CD4-positive, alpha-beta T cell treated with Interleukin-2 at 100 ng/mL for 4 hours (primary cell): Measurements from ENCODE around the gene FGFRL1.

Experiments used
- DNase-seq: peaks from one replicate; pipeline ENCODE4 v3.0.0-alpha.2; 2020; ENCODE audit warnings: low spot score

The FGFRL1 gene

DNA sequence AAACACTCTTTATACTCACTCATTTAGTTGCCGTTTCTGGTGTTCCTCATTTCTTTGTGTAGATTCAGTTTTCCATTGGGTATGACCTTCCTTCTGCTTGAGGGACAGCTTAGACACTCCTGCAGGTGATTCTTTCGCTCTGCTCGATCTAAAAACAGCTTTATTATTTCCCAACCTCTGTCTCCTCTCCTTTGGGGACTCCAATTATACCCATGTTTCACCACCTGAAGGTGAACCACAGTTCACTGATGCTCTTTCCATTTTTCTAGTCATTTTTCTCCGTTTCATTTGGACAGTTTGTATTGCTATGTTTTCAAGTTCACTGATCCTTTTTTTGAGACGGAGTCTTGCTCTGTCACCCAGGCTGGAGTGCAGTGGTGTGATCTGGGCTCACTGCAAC, 4.6 kb upstream of the FGFRL1 start:
- DNase-seq: no peak

DNA sequence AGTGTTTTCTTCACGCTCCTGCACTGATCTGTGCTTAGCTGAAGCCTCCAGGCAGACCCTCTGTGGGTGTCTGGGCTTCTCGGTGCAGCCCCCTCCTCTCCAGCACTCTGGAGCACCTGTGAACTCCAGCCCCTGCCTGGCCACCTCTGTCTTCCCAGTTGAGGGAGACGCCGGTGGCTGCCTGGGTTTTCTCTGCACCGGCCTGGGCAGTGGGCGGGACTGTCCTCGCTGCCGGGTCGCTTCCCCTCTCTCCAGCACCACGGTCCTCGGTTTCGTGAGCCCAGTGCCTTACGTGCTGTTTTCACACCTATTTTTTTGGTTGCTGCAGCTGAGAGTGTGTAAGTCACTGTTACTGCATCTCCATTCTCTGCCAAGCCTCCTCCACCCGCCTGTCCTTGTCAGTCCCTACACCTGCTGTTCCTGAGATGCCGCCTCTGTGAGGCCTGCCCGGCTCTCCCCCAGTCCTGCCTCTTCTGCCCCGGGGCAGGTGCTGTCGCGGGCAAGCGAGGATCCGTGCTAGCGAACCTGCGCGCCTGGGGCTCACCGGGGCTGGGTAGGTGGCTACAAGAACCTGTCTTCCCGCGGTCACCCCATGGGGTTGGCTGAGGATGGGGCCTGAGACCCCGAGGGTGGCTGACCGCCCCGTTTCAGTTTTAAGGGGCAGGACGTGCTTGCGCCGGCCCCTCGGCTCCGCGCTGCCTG, 2.4 kb upstream of the FGFRL1 start:
- peak; percentile 18 for DNase-seq

DNA sequence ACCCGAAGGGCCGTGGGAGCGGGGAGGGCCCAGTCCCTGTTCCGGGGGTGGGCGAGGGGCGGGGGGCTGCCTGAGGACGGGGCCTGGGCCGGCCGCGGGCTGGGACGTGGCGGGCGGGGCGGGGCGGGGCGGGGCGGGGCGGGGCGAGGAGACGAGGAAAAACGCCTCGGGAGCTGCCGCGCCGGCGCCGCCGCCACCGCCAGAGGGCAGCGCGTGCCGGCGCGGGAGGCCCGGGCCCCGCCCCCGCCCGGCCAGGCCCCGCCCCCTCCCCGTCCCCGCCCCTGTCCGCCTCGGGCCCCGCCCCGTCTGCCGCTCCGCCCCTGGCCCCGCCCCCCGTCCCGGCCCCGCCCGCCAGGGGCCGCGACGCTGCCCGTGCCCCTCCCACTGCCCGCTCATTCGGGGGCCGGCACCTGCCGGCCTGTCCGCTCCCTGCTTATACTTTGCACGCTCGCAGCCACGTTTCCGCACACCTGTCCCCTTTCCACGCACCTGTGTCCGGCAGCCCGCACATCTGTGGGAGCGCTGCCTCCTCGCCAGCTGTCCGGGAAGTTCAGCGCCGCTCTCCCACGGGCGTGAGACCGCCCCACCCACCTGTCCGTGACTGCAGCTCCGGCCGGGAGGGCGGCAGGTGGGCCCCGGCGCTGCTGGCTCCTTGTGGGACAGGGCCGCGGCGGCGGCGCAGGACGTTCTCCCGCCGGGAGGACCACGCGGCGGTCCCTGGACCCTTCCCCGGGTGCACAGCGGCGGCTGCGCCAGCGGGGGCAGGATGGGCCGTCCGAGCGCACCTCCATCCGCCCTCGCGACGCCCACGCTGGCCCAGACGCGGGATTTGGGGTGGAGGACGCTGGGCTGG, 1.7 kb upstream of the FGFRL1 start:
- DNase-seq: peak; percentile 66

DNA sequence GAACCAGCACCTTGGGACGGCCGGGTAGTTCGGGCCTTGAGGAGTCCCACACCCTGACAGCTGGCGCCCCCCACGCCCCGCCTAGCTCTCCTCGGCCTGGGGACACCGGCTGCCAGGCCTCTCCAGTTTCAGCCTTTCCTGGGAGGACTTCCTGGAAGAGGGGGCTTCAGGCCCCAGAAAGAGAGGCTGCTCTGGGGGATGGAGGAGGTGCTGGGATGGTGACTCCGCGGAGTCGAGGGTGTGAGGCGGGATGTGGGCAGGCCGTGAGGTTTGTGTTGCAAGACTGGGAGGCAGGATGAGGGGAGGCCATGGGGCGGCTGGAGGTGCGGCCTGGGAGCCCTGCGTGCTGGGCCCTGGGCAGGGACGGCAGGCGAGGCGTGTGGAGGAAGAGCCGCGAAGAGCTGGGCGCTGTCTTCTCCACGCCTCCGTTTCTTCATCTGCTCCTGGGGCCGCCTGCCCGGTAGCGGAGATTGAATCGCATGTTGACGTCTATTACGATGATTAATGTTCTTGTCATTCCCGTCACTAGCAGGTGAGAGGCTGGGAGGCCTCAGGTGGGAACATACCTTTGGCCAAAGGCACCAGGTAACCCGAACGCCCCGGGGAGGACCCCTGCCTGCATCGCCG, 918 bp upstream of the FGFRL1 start:
- DNase-seq: peak; percentile 51

DNA sequence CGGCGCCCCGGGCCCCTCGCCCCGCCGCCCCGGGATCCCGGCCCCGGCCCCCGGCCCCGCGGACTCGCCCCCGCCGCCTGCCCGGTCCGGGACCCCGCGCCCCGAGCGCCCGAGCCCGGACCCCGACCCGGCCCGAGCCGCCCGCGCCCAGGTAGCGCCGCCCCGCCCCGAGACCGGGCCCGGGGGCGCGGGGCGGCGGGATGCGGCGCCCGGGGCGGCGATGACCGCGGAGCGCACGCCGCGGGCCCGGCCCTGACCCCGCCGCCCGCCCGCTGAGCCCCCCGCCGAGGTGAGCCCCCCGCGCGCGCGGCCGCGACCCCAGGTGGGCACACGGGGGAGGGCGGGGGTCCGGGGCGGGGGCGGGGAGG, 224 bp downstream of the FGFRL1 start:
- no peak for DNase-seq

DNA sequence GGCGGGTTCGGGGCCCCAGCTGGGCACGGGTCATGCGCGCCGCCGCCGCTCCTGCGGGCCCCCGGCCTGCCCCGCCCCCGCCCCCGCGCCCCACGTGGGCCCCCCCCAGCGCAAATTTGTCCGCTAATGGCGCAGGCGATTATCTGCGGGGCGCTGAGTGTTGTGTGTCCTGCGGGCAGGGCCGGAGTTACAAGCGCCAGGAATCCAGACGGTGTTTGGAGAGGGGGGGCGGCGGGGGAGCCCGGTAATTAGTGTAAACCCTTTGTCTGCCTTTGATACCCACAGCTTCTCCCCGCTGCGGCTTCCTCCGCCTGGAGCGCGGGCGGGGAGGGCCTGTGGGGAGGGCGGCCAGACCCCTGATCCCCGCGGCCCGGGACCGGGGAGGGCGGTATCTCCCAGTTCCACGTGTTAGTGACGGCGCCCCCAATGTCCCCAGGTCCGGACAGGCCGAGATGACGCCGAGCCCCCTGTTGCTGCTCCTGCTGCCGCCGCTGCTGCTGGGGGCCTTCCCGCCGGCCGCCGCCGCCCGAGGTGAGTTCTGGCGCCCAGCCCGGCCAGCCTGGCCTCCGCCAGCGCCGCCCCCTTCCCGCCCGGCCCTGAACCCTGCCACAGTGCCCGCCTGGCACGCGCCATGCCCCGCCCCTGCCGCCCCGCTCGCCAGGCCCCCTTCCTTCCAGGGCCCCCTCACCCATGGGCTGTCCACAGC, 761 bp downstream of the FGFRL1 start:
- peak; percentile 8 for DNase-seq

DNA sequence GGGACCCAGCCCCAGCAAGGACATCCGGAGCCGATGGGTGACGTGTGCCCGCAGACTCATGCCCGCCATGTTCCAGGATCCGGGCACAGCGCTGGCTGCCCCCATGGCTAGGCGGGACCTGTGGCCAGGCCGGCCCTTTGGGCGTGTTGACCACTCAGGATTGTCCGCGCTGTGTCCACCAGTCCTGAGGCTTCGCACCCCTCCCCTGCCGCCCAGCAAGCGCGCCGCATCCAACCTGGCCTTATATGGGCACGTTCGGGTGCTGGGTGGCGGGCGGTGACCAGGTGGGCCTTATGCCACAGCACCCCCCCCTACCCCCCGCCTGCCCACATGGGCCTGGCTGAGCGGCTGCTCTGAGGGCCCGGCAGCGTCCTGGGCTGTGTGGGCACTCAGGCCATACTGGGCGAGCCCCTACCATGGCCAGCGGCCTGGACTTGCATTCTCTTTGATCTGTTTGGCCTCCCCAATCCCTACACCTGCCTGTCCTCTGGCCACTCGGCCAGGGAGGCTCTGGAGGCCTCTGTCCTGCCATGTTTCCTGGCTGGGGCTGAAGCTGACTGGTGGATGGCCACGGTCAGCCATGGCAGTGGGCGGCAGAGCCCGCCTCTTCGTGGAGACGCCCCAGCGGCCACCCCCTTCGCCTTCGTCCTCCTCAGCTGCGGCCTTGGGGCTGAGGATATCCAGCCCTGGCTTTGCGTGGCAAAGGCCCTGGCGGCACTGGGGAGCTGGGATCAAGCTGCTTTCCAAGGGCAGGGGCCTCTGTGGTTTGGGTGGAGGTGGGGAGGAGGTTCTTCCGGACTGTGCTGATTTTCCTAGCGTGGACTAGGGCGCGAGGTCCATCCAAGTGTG, 2.0 kb downstream of the FGFRL1 start:
- no peak for DNase-seq

DNA sequence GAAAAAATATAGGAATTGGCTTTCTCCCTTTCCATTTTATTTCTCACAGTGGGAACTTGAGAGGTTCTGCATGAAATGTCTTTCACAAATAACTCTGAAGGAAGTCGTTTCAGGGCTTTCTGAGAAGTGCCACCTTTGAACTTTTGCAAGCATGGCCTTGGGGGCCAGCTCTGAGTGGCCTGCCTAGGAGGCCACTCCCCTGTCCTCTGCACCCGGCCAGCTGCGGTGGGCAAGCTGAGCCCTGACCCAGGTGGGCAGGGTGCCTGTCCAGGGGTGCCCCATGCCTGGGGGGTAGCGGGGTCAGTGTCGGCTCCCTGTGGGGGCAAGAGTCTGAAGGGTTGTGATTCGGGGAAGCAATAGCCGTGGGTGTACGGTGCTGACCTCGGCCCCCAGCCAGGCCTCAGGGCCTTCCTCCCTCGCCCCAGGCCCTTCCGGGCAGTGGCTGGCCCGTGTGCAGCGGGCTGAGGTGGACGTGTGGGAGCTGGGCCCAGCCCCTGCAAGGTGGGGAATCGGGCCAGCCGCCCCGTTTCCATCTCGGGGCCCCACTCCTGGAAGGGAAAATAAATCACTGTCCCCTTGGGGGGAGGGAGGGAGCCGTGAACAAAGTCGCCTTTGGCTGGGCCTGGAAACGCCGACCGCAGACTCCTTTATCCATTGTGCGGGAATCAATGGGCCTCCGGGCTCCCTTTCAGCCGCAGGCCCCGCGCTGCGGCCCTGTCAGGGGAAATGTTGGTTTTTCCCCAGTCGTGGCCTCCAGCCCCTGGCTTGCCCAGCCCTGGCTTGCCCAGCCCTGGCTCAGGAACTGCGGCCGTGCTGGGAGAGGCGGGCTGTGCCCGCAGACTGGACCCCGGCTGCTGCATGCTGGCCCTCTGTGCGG, 3.1 kb downstream of the FGFRL1 start:
- no peak for DNase-seq

DNA sequence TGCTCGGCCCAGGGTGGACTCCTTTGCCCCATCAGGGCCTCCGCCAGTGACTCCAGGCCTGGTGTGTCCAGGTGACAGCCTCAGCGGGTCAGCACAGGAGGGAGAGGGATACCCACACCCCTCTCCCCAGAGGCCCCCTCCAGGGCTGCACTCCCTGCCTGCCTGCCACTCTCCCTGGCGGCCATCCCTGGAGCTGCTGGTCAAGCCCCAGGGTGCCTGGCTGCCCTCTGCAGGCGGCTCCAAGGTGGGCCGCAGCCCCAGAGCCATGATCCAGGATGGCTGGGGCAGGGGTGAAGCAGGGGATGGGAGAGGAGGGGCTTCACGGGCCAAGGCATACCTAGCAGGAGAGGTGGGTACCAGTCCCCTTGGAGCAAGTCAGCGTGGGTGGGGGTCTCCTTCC, 3.8 kb downstream of the FGFRL1 start:
- DNase-seq: no peak

DNA sequence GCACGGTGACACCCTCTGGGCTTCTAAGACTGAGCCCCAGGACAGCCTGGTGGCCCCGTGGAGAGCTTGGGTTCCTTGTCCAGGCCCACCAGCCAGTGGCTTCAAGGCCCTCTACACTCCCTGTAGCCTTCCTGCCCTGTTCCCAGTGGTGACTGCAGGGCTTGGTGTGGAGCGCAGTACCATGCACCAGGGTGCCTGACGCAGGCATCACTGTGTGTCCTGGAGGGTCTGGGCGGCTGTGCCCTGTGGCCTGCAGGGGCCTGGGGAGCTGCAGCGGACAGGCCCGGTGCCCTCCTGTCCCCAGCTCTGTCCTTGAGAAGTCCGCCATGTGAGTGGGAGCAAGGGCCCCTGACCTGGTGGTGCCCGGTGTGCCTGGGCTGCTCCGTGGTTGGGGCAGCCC, 4.3 kb downstream of the FGFRL1 start:
- no peak for DNase-seq

DNA sequence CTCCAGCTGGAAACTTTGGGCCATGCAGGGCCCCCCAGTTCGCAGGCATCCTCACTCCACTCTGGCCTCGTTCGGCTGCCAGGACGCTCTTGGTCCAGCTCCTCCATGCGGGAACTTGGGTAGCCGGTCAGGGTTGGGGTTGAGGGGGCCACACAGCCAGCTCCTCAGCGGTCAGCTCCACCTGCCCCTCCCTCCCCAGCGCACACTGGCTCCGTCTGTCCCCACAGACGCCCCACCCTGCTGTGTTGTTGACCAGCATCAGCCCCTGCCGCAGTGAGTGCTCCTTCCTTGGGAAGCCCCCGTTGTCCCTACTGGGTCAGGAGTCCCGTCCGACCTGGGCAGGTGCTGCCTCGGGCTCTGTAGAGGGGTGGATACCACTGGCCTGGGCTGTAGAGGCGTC, 5.8 kb downstream of the FGFRL1 start:
- no peak for DNase-seq

DNA sequence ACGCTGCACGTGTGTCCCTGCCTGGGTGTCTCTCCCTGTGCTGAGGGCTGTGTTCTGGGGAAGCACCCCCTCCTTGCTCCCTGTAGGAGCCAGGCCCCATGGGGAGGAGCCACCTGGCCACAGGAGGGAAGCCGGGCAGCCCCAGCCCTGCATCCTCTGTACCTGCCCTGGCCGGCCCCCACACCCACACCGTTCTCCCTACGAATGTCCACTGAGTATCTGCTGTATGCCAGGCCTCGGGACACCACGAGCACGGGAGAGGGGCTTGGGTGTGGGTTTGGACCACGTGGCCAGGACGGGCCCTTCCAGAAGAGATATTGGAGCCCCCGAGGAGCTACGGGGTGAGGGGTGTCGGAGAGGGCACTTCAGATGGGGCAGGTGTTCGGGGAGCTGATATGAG, 6.3 kb downstream of the FGFRL1 start:
- no peak for DNase-seq

DNA sequence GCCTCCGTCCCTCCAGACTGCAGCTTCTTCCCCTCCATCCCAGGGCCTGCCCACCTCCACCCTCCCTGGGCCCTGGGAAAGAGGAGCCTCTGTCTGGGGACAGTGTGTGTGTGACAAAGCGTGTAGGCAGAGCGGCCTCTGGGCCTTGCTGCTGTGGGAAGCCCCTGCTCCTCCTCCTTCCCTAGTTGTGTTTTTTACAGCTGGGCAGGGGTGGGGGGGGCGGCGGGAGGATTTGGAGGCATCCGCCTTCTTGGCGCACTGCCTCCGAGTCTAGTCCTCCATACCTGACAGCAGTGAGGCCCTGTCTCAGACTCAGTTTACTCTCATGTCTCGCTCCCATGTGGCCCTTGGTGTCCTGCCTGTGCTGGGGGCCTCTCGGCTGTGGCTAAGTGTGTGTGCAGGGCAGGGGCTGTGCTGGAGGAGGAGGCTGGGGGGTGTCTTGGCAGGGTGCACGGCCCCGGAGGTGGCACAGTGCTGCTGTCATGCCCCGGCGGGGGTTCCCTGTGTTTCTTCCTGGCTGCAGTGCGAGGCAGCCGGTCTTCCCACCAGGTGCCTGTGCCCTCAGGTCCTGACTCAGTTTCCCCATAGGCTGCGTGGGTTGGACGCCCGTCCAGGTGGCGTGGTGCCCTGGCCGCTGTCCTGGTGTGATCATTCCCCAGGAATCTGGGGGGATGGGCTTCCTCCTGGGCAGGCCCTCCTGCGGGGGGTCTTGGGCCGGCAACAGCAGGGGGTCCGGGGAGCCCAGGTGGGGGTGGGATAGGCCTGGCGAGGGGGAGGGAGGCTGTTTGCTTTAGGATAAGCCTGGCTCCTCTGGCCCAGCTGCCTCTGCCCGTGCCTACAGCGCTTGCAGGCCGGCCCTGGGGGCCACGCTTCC, 7.0 kb downstream of the FGFRL1 start:
- DNase-seq: no peak

DNA sequence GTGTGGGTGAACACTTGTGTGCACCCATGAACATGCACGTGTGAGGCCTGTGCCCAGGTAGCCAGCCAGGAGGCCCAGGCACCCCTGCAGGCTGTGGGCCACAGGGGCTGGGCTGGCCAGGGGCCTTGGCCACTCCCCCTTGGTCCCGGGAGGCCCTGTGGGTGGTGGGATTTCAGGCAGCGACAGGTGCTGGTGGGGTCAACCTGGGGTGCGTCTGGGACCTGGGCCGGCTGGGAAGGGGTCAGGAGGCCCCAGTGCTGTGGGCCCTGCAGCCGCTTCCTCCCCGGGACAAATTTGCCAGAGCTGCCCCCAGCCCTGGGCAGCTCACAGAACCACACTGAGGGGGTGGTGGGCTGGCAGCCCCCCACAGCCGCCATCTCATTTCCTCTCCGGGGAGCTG, 7.9 kb downstream of the FGFRL1 start:
- DNase-seq: no peak

DNA sequence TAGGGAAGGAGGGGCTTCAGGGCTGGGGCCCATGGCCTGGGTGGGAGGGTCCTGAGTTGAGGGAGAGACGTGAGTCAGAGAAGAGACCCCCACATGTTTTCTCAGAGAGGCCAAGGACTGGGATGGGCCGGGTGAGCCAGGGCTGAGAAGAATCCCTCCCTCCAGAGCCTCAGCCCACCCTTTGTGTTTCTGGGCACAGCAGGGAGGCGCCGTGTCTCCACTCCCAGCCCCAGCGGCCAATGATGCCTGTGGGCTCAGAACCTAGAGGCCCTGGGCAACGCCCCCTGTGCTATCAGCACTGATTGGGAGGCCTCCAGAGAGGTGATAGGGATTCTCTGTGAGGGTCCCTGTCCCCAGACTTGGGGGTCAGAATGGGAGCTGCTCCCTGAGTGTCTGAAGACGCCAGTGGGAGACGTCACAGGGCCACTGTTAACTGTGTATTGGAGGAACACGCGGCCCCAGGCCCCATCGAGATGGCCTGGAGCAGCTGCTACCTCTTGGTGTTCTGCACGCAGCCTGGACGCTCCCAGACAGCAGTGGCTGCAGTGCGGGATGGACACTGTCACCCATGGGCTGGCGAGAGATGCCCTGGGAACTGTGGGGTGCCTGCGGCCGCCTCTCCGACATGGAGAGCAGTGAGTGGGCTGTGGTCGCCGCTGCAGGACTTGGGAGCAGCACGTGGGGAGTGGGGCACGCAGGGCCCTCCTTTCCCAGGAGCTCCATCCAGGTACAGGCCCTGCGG, 8.5 kb downstream of the FGFRL1 start:
- DNase-seq: no peak

DNA sequence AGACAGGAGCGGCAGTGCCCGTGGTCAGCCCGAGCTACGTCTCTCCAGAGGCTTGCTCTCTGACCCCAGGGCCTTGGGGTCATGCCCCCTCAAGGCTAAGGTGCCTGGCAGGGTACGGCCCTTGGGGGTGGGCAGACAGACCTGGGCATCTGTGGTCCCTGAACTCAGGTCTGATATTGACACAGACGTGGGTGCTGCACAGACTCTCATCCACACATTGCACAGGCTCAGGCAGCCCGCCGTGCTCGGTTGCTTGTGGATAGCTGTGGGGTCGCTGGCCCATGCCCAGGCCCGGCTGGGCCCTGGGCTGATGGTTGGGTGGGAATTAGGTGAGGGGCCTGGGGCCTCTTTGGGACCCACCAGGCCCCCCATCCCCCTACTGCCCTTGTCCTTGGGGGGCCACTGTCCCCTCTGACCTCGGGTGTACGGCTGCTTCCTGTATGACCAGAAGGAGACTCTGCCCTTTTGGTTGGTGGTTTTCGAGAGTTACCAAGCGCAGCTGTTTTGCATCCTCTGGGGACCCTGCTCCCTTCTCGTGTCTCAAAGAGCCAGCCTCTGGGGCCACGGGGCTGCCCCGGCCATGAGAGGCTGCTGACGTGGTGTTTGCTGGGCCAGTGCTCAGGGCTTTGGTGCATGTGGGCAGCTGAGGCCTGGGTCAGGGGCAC, 10.1 kb downstream of the FGFRL1 start:
- no peak for DNase-seq

DNA sequence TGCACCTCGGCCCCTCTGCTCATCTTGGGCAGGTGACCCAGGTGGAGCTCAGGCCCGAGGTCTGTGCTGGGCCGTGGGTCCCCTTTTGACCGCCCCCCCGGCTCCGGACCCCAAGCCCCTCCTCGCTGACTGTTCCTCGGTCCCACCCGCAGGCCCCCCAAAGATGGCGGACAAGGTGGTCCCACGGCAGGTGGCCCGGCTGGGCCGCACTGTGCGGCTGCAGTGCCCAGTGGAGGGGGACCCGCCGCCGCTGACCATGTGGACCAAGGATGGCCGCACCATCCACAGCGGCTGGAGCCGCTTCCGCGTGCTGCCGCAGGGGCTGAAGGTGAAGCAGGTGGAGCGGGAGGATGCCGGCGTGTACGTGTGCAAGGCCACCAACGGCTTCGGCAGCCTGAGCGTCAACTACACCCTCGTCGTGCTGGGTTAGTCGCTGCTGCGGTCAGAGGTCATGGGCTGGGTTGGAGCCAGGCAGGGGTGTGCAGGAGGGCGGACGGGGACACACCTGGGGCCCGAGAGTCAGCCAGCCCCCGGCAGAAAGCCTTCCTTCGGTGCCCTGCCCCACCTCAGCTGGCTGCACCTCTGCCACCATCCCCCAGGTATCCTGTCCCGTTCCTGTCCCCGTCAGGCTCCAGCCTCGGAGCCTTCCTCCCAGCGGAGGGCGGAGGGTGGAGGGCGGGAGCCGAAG, 10.8 kb downstream of the FGFRL1 start:
- DNase-seq: no peak

DNA sequence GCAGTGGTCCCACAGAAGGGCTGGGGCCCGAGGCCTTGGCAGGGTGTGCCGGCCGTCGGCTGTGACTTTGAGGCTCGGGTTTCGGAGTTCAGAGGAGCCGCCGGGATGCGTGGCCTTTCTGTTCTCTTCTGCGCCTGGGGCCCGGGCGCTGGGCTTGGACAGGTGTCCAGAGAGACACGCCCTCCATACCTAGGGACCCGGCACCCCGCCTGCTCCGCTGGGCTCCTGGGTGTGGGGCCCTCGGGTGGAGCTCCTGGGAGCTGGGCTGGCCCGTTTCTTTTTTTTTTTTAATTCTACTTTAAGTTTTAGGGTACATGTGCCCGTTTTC, 11.3 kb downstream of the FGFRL1 start:
- no peak for DNase-seq
